DMS 273 treated with DMSO at 0.1 percent for 48 hours (cell line): ENCODE results near the gene NOM1.

Experiments
- DNase-seq: peaks from one replicate; lab custom pipeline; 2025; lab: John Stamatoyannopoulos, UW

NOM1 gene

GRCh38 chr7:156985101-156985992 is 35.8 kb downstream of the NOM1 start:
- peak; percentile 93 for DNase-seq

- DNase-seq, result no peak
Measured at GRCh38 chr7:156986378-156986777, 36.9 kb downstream of the NOM1 start.

GRCh38 chr7:156988343-156989185 is 39.1 kb downstream of the NOM1 start:
- DNase-seq, result no peak

- DNase-seq, result no peak
Measured at GRCh38 chr7:156989766-156990535, 40.4 kb downstream of the NOM1 start.

GRCh38 chr7:156993021-156993924 is 43.8 kb downstream of the NOM1 start:
- DNase-seq, result no peak

- no peak for DNase-seq
Measured at GRCh38 chr7:156993925-156994235, 44.4 kb downstream of the NOM1 start.

GRCh38 chr7:156994417-156994816 is 44.9 kb downstream of the NOM1 start:
- no peak for DNase-seq

- no peak for DNase-seq
Measured at GRCh38 chr7:156998988-156999957, 49.8 kb downstream of the NOM1 start.

GRCh38 chr7:156999958-157000726 is 50.6 kb downstream of the NOM1 start:
- no peak for DNase-seq

GRCh38 chr7:157000741-157001653 is 51.5 kb downstream of the NOM1 start:
- DNase-seq, result no peak

- DNase-seq, result no peak
Measured at GRCh38 chr7:157001920-157002818, 52.7 kb downstream of the NOM1 start.

- DNase-seq, result no peak
Measured at GRCh38 chr7:157002819-157003421, 53.4 kb downstream of the NOM1 start.

GRCh38 chr7:157003445-157003755 is 53.9 kb downstream of the NOM1 start:
- no peak for DNase-seq

- no peak for DNase-seq
Measured at GRCh38 chr7:157003756-157004520, 54.4 kb downstream of the NOM1 start.

- no peak for DNase-seq
Measured at GRCh38 chr7:157004521-157005455, 55.3 kb downstream of the NOM1 start.
